SHP77 (cell line): ENCODE results near the gene IRF9.

Experiments
- DNase-seq, 2 experiments: peaks; one replicate each; lab custom pipeline; 2025; lab: John Stamatoyannopoulos, UW

IRF9 gene

GRCh38 chr14:24147761-24148428, 13.2 kb upstream of the IRF9 start:
- no peak for DNase-seq

DNA sequence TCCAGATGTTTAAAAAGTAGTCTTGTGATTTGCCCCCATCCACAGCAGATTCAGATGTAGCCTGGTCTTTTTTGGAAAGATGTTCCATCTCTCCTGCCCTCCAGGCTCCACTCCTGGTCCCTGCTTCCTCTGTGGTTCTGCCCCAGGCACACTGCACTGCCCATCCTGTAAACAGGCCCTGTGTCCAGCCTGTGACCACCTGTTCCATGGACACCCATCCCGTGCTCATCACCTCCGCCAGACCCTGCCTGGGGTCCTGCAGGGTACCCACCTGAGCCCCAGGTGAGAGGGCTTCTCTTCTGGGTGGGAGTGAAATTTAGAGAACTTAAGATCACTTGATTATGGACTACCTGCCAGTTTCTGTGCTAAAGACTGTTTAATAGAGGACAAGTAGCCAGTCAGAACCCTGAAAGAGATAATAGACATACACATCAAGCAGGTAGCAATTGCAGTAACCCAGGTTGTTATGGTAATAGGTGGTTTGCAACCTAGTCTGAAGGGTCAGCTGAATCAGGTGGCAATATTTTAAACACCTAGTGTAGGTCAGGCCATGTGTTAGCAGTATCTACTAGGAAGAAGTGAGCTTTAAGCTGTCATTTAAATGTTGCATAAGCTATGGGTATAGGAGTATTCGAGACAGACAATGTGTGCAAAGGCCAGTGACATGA, 11.6 kb upstream of the IRF9 start:
- DNase-seq, result no peak

GRCh38 chr14:24150061-24150460, 11.0 kb upstream of the IRF9 start:
- no peak for DNase-seq

GRCh38 chr14:24150567-24150966, 10.5 kb upstream of the IRF9 start:
- DNase-seq, result no peak

GRCh38 chr14:24150993-24151392, 10.1 kb upstream of the IRF9 start:
- no peak for DNase-seq

DNA sequence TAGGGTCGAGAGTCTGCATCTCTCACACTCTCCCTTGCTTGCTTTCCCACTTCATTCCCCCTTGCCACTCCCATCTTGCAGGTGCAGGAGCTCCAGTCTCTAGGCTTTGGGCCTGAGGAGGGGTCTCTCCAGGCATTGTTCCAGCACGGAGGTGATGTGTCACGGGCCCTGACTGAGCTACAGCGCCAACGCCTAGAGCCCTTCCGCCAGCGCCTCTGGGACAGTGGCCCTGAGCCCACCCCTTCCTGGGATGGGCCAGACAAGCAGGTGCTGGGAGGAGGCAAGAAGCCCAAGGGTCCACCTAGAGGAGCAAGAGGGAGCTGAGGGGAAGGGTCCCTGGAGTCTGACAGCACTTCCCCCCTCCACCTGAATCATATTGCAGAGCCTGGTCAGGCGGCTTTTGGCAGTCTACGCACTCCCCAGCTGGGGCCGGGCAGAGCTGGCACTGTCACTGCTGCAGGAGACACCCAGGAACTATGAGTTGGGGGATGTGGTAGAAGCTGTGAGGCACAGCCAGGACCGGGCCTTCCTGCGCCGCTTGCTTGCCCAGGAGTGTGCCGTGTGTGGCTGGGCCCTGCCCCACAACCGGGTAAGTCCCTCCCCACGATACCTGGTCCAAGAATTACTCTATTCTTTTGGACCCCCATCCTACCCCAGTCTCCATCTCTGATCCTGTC, 9.5 kb upstream of the IRF9 start:
- no peak for DNase-seq

- no peak for DNase-seq
Observed at GRCh38 chr14:24155100-24155499, 6.0 kb upstream of the IRF9 start.

- DNase-seq, result no peak
Observed at GRCh38 chr14:24156840-24157239, 4.2 kb upstream of the IRF9 start.

- no peak for DNase-seq
Observed at GRCh38 chr14:24157331-24157730, 3.7 kb upstream of the IRF9 start.

GRCh38 chr14:24159777-24160498, 1.1 kb upstream of the IRF9 start:
- no peak for DNase-seq

DNA sequence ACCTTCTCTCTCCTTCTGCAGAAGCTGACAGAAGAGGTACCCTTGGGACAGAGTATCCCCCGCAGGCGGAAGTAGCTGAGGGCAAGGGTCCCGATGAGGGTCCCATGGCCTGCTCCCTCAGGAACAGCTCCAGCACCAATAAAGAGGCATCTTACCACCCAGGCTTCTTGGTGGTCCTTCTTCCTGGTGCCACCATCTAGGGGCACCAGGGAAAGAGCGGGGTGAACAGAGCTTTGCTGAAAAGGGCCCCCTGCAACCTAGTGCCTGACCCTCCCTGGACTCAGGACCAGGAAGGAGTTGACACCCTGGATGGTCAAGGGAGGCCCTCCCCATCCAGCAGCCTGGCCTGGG, 591 bp upstream of the IRF9 start:
- no peak for DNase-seq

DNA sequence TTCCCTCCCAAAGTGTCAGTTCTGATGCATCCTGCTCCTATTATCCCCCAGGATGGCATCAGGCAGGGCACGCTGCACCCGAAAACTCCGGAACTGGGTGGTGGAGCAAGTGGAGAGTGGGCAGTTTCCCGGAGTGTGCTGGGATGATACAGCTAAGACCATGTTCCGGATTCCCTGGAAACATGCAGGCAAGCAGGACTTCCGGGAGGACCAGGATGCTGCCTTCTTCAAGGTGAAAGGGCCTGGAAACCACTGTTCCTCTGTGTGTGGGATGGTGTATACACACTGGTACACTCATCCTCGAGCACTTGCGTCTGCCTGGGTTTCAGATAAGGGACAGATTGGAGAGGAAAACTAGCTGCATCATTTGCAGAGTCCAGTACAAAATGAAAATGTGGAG, 1.0 kb downstream of the IRF9 start:
- no peak for DNase-seq

GRCh38 chr14:24164518-24164991, 3.5 kb downstream of the IRF9 start:
- DNase-seq, result no peak

DNA sequence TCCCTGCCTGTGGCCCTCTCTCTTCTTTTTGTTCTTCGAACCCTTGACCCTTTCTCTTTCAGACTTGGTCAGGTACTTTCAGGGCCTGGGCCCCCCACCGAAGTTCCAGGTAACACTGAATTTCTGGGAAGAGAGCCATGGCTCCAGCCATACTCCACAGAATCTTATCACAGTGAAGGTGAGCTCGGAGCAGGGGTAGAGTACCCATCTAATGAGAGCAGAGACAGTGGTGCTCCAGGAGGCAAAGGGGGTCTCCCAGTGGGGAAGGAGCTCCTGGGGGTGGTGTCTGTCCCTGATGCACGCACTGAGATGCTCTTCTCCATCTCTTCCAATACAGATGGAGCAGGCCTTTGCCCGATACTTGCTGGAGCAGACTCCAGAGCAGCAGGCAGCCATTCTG, 4.7 kb downstream of the IRF9 start:
- no peak for DNase-seq

- DNase-seq, result no peak
Observed at GRCh38 chr14:24167469-24168114, 6.5 kb downstream of the IRF9 start.

DNA sequence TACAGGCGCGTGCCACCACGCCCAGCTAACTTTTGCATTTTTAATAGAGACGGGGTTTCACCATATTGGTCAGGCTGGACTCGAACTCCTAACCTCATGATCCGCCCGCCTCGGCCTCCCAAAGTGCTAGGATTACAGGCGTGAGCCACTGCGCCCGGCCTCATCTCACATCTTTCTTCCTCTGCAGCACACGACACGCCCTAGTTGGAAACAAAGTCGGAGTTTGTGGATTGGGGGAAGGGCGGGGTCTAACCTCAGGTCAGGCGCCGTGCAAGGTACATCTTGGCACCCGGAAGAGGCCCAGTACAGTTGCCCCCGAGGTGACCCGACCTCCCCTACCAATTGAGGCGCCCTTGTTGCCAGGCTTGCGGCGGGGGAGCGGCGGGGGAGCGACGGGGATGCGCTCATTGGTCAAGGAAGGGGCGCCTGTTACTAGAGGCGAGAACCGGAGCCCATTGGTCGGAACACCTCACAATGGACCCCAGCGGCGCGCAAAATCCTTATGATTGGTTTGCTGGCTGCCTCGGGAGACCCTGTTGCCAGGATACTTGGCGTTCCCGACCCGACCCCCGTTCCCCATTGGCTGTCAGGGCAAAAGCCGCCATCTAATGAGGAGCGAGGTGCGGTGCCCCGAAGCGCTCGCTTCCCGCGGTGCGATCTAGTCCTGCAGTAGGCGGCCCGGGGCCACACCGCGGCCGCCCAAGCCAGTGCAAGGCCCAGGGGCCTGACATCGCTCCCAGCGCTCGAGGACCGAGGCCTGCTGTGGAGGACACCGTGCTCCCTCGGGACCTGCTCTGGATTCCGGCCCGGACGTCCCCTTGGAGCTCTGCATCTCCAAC, 10.6 kb downstream of the IRF9 start, which contains the start of gene REC8:
Gene REC8, plus strand, starts transcription at position 659 of the 839 bp plus-strand sequence. CDS start 473 bp downstream, outside the sequence.
- DNase-seq, result peak; percentile 88 to 89

- no peak for DNase-seq
Observed at GRCh38 chr14:24172261-24172860, 11.3 kb downstream of the IRF9 start.

GRCh38 chr14:24172871-24173281, 11.8 kb downstream of the IRF9 start:
- no peak for DNase-seq

- no peak for DNase-seq
Observed at GRCh38 chr14:24176599-24176998, 15.5 kb downstream of the IRF9 start.

GRCh38 chr14:24177041-24177825, 16.2 kb downstream of the IRF9 start:
- DNase-seq, result no peak
